Measurements from ENCODE around the gene MAPK6. TPM values are rescaled to one million over a fixed set of nuclear protein-coding genes. Genes with fewer than 3 reads are reported as not detected.
"Not testable (repeated sequence)": the region's sequence is repeated elsewhere in the genome, so short reads cannot be mapped to it uniquely, and the experiment has no call there.

The MAPK6 gene
- polyA plus RNA-seq, 4 donors: 34.9 to 45.3 (median 41.3) TPM

GRCh38 chr15:52078197-52078875, 59.3 kb downstream of the MAPK6 start:
- DNase-seq (ENCODE audit: low read depth in 4 of 4, low spot score in 3 of 4): no peak

GRCh38 chr15:52078876-52079700, 60.1 kb downstream of the MAPK6 start:
- DNase-seq (ENCODE audit: low read depth in 4 of 4, low spot score in 3 of 4): peak in 3 of 4 donors; percentile 37 to 52 (median 51)

GRCh38 chr15:52080031-52080430, 61.0 kb downstream of the MAPK6 start:
- DNase-seq (ENCODE audit: low read depth in 4 of 4, low spot score in 3 of 4): no peak

GRCh38 chr15:52080706-52081392, 61.8 kb downstream of the MAPK6 start:
- no peak for DNase-seq (ENCODE audit: low read depth in 4 of 4, low spot score in 3 of 4)

GRCh38 chr15:52082197-52083036, 63.4 kb downstream of the MAPK6 start:
- DNase-seq (ENCODE audit: low read depth in 4 of 4, low spot score in 3 of 4): no peak

GRCh38 chr15:52083037-52083359, 64.0 kb downstream of the MAPK6 start:
- DNase-seq (ENCODE audit: low read depth in 4 of 4, low spot score in 3 of 4): not testable (repeated sequence)

- DNase-seq (ENCODE audit: low read depth in 4 of 4, low spot score in 3 of 4): no peak
These were observed 64.6 kb downstream of the MAPK6 start for GRCh38 chr15:52083603-52084002.

GRCh38 chr15:52085299-52085698, 66.3 kb downstream of the MAPK6 start:
- DNase-seq (ENCODE audit: low read depth in 4 of 4, low spot score in 3 of 4): no peak

GRCh38 chr15:52086011-52086786, 67.2 kb downstream of the MAPK6 start:
- no peak for DNase-seq (ENCODE audit: low read depth in 4 of 4, low spot score in 3 of 4)

GRCh38 chr15:52090193-52090592, 71.2 kb downstream of the MAPK6 start:
- no peak for DNase-seq (ENCODE audit: low read depth in 4 of 4, low spot score in 3 of 4)

GRCh38 chr15:52093167-52093538, 74.1 kb downstream of the MAPK6 start:
- no peak for DNase-seq (ENCODE audit: low read depth in 4 of 4, low spot score in 3 of 4)

GRCh38 chr15:52093539-52094510, 74.8 kb downstream of the MAPK6 start:
- no peak for DNase-seq (ENCODE audit: low read depth in 4 of 4, low spot score in 3 of 4)

- no peak for DNase-seq (ENCODE audit: low read depth in 4 of 4, low spot score in 3 of 4)
These were observed 76.0 kb downstream of the MAPK6 start for GRCh38 chr15:52094811-52095584.

GRCh38 chr15:52095597-52096262, 76.7 kb downstream of the MAPK6 start:
- DNase-seq (ENCODE audit: low read depth in 4 of 4, low spot score in 3 of 4): no peak

- DNase-seq (ENCODE audit: low read depth in 4 of 4, low spot score in 3 of 4): not testable (repeated sequence)
These were observed 77.5 kb downstream of the MAPK6 start for GRCh38 chr15:52096536-52096935.

GRCh38 chr15:52097180-52097579, 78.2 kb downstream of the MAPK6 start:
- DNase-seq (ENCODE audit: low read depth in 4 of 4, low spot score in 3 of 4): no peak

GRCh38 chr15:52098323-52098722, 79.3 kb downstream of the MAPK6 start:
- DNase-seq (ENCODE audit: low read depth in 4 of 4, low spot score in 3 of 4): no peak

Data from right renal pelvis (tissue), 4 donors.